Caco-2 (cell line): Measurements from ENCODE around the gene NEDD4L. TPM values are rescaled to one million over a fixed set of nuclear protein-coding genes. Genes with fewer than 3 reads are reported as not detected.

Experiments used
- BruUV-seq: library from RNA; stranded (reverse); fragments of 400-500 nt; replicated peaks from 2 replicates; lab custom pipeline; 2021; lab: Mats Ljungman, UMichigan
- CTCF ChIA-PET: fragments of 300-600 bp; sonication (Branson Sonifier 250); formaldehyde crosslinking; loops from one replicate; lab custom pipeline; 2022; ENCODE audit warnings: antibody characterized with exemption; lab: Charles Lee
- POLR2A ChIA-PET: fragments of 300-600 bp; sonication (Branson Sonifier 250); formaldehyde crosslinking; loops from one replicate; lab custom pipeline; 2022; ENCODE audit warnings: antibody characterized with exemption; lab: Charles Lee
- DNase-seq, 2 experiments: peaks; one replicate each; pipeline versions ENCODE4 v3.0.0 to v3.0.0-alpha.2; 2020 to 2022
- H3K27me3 ChIP-seq: replicated peaks from 2 replicates; pipeline ENCODE4 v1.6.0; 2011; ENCODE audit warnings: low read length; ENCODE audit not compliant: control insufficient read depth, insufficient read depth
- H3K36me3 ChIP-seq: 2 replicates; pipeline ENCODE4 v1.5.1; 2011; ENCODE audit warnings: low read length; ENCODE audit not compliant: control insufficient read depth, insufficient read depth
- H3K4me1 ChIP-seq: fragments of 250-450 bp; sonication (Bioruptor Pico); 2 replicates; pipeline ENCODE4 v1.5.1; 2020; ENCODE audit warnings: mild to moderate bottlenecking
- H3K4me3 ChIP-seq: 2 replicates; pipeline ENCODE4 v1.5.1; 2011; ENCODE audit warnings: low read depth, mild to moderate bottlenecking, control low read depth, low read length
- H3K9me3 ChIP-seq: fragments of 250-450 bp; sonication (Bioruptor Pico); 2 replicates; pipeline ENCODE4 v1.5.1; 2020; ENCODE audit warnings: mild to moderate bottlenecking, moderate library complexity
- H3K27ac Mint-ChIP-seq: one replicate; pipeline ENCODE4 v1.8.0; 2022; ENCODE audit warnings: mixed read lengths; ENCODE audit not compliant: unreplicated experiment
- H3K27me3 Mint-ChIP-seq: one replicate; pipeline ENCODE4 v1.8.0; 2022; ENCODE audit warnings: mixed read lengths; ENCODE audit not compliant: insufficient read depth, unreplicated experiment
- H3K36me3 Mint-ChIP-seq: one replicate; pipeline ENCODE4 v1.8.0; 2022; ENCODE audit warnings: mild to moderate bottlenecking, mixed read lengths; ENCODE audit not compliant: insufficient read depth, unreplicated experiment
- H3K4me1 Mint-ChIP-seq: one replicate; pipeline ENCODE4 v1.8.0; 2022; ENCODE audit warnings: low read depth, mixed read lengths; ENCODE audit not compliant: unreplicated experiment
- H3K4me3 Mint-ChIP-seq: one replicate; pipeline ENCODE4 v1.8.0; 2022; ENCODE audit warnings: mild to moderate bottlenecking, moderate library complexity, mixed read lengths; ENCODE audit not compliant: unreplicated experiment
- H3K9me3 Mint-ChIP-seq: one replicate; pipeline ENCODE4 v1.8.0; 2022; ENCODE audit warnings: mixed read lengths; ENCODE audit not compliant: unreplicated experiment
- intact Hi-C: fragments of 100-400 bp; cut with micrococcal nuclease; formaldehyde crosslinking; loops from one replicate; pipeline ENCODE4 v1.10.0; 2022; ENCODE audit not compliant: unreplicated experiment
- total RNA-seq: library from RNA; stranded (reverse); gene quantifications from 2 replicates; pipeline ENCODE4 v1.2.3, GENCODE V29; 2022
- TF ChIP-seq, protein P1 (sequence below), 2 experiments: fragments of 200-600 bp in 1 of 2; IDR thresholded peaks; 1 replicate in 1 of 2; 2 replicates in 1 of 2; pipeline versions ENCODE4 v1.5.1 to v1.8.0; 2011 to 2022; ENCODE audit warnings: antibody characterized with exemption in 1 of 2, control low read depth in 1 of 2, inconsistent platforms in 1 of 2, low read depth in 1 of 2, low read length in 1 of 2, mild to moderate bottlenecking in 1 of 2, moderate library complexity in 1 of 2; ENCODE audit not compliant: insufficient read depth in 1 of 2, severe bottlenecking in 1 of 2, unreplicated experiment in 1 of 2

The NEDD4L gene
- total RNA-seq, 1 experiment from 2014 or later = 85.4 TPM

DNA sequence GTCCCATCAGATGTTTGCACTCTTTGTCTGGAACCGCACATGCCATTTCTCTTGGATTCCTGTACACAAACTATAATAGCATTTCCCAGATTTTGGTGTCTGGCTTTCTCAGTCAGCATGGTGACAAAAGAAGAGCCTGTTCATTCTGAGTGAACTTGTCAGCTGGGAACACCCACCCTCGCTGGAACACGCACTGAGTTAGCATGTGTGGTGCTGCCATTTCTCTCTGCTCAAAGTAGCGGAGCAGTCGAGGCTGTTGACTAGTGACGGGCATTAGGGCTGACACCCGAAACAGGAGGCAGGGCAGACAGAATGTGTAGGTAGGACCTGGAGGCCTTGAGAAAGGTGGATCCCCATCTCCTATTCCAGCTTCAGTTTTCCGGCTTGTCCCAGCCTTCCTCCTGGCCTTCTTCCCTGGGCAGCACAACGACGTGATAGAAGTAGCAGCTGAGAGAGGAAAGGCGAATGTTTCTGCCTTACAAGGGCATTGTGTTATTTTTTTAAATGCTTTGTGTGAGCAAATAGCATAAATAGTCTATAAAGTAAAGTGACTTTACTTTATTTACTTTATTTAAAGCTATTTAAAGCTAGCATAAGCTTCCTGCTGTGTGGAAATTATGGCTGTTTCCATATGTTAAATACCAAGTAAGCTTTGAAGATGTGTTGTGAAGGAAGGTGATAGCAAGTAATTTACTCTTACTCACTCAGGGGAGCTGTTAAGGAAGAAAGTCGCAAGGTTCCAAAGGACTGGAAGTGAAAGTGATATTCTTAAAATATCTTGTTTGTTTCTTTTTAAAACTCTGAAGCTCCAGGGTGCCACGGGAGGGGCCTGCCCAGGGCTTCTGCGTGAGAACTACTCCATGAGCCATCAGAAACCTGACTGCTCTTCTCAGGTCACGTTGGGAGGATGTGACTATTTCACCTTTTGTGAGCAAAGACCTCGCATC is 272.6 kb downstream of the NEDD4L start:
- TF ChIP-seq, protein P1, sequence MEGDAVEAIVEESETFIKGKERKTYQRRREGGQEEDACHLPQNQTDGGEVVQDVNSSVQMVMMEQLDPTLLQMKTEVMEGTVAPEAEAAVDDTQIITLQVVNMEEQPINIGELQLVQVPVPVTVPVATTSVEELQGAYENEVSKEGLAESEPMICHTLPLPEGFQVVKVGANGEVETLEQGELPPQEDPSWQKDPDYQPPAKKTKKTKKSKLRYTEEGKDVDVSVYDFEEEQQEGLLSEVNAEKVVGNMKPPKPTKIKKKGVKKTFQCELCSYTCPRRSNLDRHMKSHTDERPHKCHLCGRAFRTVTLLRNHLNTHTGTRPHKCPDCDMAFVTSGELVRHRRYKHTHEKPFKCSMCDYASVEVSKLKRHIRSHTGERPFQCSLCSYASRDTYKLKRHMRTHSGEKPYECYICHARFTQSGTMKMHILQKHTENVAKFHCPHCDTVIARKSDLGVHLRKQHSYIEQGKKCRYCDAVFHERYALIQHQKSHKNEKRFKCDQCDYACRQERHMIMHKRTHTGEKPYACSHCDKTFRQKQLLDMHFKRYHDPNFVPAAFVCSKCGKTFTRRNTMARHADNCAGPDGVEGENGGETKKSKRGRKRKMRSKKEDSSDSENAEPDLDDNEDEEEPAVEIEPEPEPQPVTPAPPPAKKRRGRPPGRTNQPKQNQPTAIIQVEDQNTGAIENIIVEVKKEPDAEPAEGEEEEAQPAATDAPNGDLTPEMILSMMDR (IDR thresholded peaks at IDR 0.05; ENCODE audit: insufficient read depth in 1 of 2, low read depth in 1 of 2, low read length in 1 of 2, severe bottlenecking in 1 of 2, unreplicated experiment in 1 of 2) = no peak
- Histone ChIP-seq H3K36me3 (no peaks in the 10 kb centered on the region), H3K9me3 (no peaks in the 10 kb centered on the region), H3K4me1 (0 out of 2 replicates have a peak, but pooled peaks cover 2% of the 10 kb centered on the region), H3K27me3 (no peaks in the 10 kb centered on the region), H3K4me3 (no peak overlapping the region)
- Mint-ChIP-seq H3K4me3 (no peak overlapping the region), H3K27me3 (no peaks in the 10 kb centered on the region), H3K9me3 (no peaks in the 10 kb centered on the region), H3K36me3 (peaks cover 21% of the 10 kb centered on the region), H3K27ac (peak overlapping the region; percentile 25), H3K4me1 (peaks cover 11% of the 10 kb centered on the region)
- no peak for DNase-seq
- CTCF ChIA-PET = no interaction called here
- POLR2A ChIA-PET = no interaction called here
- no TSS peak for BruUV-seq
- intact Hi-C loops = no loop called here

DNA sequence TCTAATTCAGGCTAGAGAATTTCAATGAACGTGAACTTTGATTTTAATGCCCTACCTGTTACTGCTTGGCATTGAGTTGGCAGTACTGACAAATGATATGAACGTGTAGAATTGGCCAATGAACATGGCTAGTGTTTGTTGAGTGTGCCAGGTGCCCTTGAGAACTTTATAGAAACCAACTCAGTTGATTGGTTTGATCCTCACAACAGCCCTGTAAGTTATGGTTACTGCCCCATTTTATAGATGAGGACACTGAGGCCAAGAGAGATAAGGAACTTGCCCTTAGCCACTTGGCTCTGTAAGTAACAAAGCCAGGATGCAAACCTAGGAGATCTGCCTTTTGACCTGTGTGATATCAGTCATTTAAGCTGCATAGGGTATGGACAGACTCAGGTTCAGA is 275.7 kb downstream of the NEDD4L start:
- Histone ChIP-seq H3K9me3 (no peaks in the 10 kb centered on the region), H3K27me3 (no peaks in the 10 kb centered on the region), H3K4me3 (no peak overlapping the region), H3K36me3 (no peaks in the 10 kb centered on the region), H3K4me1 (0 out of 2 replicates have a peak, but pooled peaks cover 4% of the 10 kb centered on the region)
- POLR2A ChIA-PET = no interaction called here
- peaks cover 18% of the 10 kb centered on the region for H3K36me3 Mint-ChIP-seq
- intact Hi-C loops = no loop called here
- H3K27ac Mint-ChIP-seq = no peak overlapping the region
- no peaks in the 10 kb centered on the region for H3K9me3 Mint-ChIP-seq
- CTCF ChIA-PET = no interaction called here
- no peak overlapping the region for H3K4me3 Mint-ChIP-seq
- H3K4me1 Mint-ChIP-seq = peaks cover 11% of the 10 kb centered on the region
- TF ChIP-seq, protein P1 (IDR thresholded peaks at IDR 0.05; ENCODE audit: insufficient read depth in 1 of 2, low read depth in 1 of 2, low read length in 1 of 2, severe bottlenecking in 1 of 2, unreplicated experiment in 1 of 2) = no peak
- no peaks in the 10 kb centered on the region for H3K27me3 Mint-ChIP-seq
- no TSS peak for BruUV-seq
- no peak for DNase-seq

DNA sequence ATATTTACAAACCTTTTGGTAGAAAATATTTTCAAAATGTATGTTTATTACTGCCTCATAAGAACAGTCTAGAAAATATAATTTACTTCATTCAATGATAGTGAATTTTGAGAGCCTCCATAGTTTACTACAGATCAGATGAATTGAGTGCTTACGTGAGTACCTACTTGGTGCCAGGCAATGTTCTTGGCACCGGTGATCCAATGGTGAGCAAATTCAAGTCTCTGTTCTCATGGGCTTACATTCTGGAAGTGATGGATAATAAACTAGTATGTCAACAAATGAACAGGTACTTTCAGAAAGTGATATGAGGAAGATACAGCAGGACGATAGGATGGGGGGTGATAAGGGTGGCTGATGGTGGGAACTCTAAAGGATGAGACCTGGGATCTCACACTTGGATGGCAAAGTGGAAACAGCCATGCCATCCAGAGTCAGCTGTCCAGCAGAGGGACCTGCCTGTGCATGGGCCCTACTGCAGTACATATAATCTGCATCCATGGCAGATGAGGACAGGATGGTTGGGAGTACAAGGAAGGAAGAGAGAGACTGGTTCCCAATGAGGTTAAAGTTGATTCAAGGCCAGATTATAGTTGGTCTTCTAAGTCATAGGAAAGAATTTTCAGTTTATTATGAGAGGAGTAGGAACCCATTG is 277.0 kb downstream of the NEDD4L start:
- H3K4me3 Mint-ChIP-seq = no peak overlapping the region
- no peaks in the 10 kb centered on the region for H3K27me3 Mint-ChIP-seq
- peak overlapping the region; percentile 34 for H3K27ac Mint-ChIP-seq
- H3K27me3 ChIP-seq = no peaks in the 10 kb centered on the region
- H3K9me3 ChIP-seq = no peaks in the 10 kb centered on the region
- ChIA-PET POLR2A (no interaction called here), CTCF (no interaction called here)
- no peak overlapping the region for H3K4me3 ChIP-seq
- BruUV-seq = no TSS peak
- no peaks in the 10 kb centered on the region for H3K36me3 ChIP-seq
- intact Hi-C loops = no loop called here
- H3K36me3 Mint-ChIP-seq = peaks cover 17% of the 10 kb centered on the region
- DNase-seq = no peak
- TF ChIP-seq, protein P1 (IDR thresholded peaks at IDR 0.05; ENCODE audit: insufficient read depth in 1 of 2, low read depth in 1 of 2, low read length in 1 of 2, severe bottlenecking in 1 of 2, unreplicated experiment in 1 of 2) = no peak
- 0 out of 2 replicates have a peak, but pooled peaks cover 4% of the 10 kb centered on the region for H3K4me1 ChIP-seq
- H3K9me3 Mint-ChIP-seq = no peaks in the 10 kb centered on the region
- H3K4me1 Mint-ChIP-seq = peaks cover under 1% of the 10 kb centered on the region
